ENCODE measurements around the gene NBAS.
A peak's percentile ranks its signal among the peaks of the same experiment; 100 is the strongest.
"Not testable (repeated sequence)": the region's sequence is repeated elsewhere in the genome, so short reads cannot be mapped to it uniquely, and the experiment has no call there.

NBAS gene

DNA sequence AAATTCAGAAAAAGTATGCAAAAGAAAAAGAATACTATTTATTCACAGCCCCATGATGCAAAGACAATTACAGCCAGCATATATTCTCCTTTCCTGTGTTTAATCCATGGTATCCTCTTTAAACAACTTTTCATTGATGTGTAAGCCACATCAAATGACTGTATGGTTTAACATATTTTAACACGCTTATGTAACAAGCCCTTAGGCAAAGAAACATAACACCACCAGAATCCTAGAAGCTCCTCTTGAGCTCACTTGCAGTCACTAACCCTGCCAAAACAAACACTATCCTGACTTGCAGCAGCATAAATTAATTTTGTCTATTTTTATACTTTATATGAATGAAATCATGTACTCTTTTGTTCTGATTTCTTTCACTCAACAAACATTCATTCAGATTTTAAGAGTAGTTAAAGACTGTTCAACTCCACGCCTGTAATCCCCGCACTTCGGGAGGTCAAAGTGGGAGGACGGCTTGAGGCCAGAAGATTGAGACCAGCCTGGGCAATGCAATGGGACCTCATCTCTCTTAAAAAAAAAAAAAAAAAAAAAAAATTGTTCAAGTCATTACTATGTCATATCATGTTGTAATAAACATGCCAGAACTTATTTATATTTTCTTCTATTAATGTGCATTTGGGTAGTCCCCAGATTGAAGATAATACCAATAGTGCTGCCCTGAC lies 226.3 kb downstream of the NBAS start:
- no peaks in the 10 kb centered on the region for H3K4me1 ChIP-seq (ENCODE audit: control insufficient read depth, low read depth, low read length)
- H2BK15ac ChIP-seq (replicated peaks; ENCODE audit: low read depth) = no peak overlapping the region
- no CpG with 5 or more reads among the region's 5 CpGs for WGBS (ENCODE audit: extremely low coverage, insufficient coverage, low lambda C conversion rate)
- no peaks in the 10 kb centered on the region for H3K27me3 ChIP-seq (ENCODE audit: insufficient read depth, low read length, poor library complexity)
- H4K8ac ChIP-seq (ENCODE audit: low read depth, low read length) = no peak overlapping the region
- no peak overlapping the region for H3K56ac ChIP-seq (ENCODE audit: low read length)
- no peaks in the 10 kb centered on the region for H3K79me2 ChIP-seq (ENCODE audit: control insufficient read depth, insufficient read depth, low read length)
- H3K79me1 ChIP-seq (ENCODE audit: low read length) = no peaks in the 10 kb centered on the region
- H3K4ac ChIP-seq (ENCODE audit: low read depth, low read length) = no peak overlapping the region
- no peak overlapping the region for H3K4me2 ChIP-seq (ENCODE audit: low read length)
- H3K4me3 ChIP-seq (ENCODE audit: low read length) = no peak overlapping the region
- H3K23ac ChIP-seq (ENCODE audit: low read length) = no peak overlapping the region
- H2BK5ac ChIP-seq (ENCODE audit: low read length) = no peak overlapping the region
- H4K5ac ChIP-seq (ENCODE audit: low read length) = no peak overlapping the region
- H2AK5ac ChIP-seq (ENCODE audit: low read length) = no peak overlapping the region
- no peak overlapping the region for H2BK120ac ChIP-seq (ENCODE audit: low read depth, low read length)
- no peak for DNase-seq
- H3K27ac ChIP-seq (ENCODE audit: low read depth, low read length) = no peak overlapping the region
- H3K9ac ChIP-seq (ENCODE audit: low read length) = no peak overlapping the region
- no peak overlapping the region for H3K18ac ChIP-seq (ENCODE audit: low read length)
- no peaks in the 10 kb centered on the region for H3K36me3 ChIP-seq (ENCODE audit: control insufficient read depth, insufficient read depth, low read length)

DNA sequence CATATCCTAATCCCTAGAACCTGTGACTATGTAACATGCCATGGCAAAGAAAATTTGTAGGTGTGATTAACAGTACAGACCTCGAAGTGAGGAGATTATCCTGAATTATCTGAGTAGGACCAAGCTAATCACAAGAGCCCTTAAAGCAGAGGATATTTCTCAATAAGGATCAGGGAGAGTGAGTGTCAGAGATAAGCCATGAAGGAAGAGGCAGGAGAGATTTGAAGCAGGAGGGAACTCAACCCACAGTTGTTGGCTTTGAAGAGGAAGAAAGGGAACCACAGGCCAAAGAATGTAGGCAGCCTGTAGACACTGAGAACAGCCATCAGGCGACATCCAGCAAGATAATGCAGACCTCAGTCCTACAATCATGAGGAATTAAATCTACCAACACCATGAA lies 229.3 kb downstream of the NBAS start:
- Histone ChIP-seq H2BK15ac (replicated peaks; ENCODE audit: low read depth) (no peak overlapping the region), H3K27ac (ENCODE audit: low read depth, low read length) (no peak overlapping the region), H3K18ac (ENCODE audit: low read length) (no peak overlapping the region), H2BK5ac (ENCODE audit: low read length) (no peak overlapping the region), H2AK5ac (ENCODE audit: low read length) (no peak overlapping the region), H3K36me3 (ENCODE audit: control insufficient read depth, insufficient read depth, low read length) (no peaks in the 10 kb centered on the region), H3K4ac (ENCODE audit: low read depth, low read length) (no peak overlapping the region), H3K9ac (ENCODE audit: low read length) (no peak overlapping the region), H3K4me1 (ENCODE audit: control insufficient read depth, low read depth, low read length) (no peaks in the 10 kb centered on the region), H3K79me2 (ENCODE audit: control insufficient read depth, insufficient read depth, low read length) (no peaks in the 10 kb centered on the region), H3K79me1 (ENCODE audit: low read length) (no peaks in the 10 kb centered on the region), H3K4me3 (ENCODE audit: low read length) (no peak overlapping the region), H3K4me2 (ENCODE audit: low read length) (no peak overlapping the region), H4K5ac (ENCODE audit: low read length) (no peak overlapping the region), H3K56ac (ENCODE audit: low read length) (no peak overlapping the region), H3K23ac (ENCODE audit: low read length) (no peak overlapping the region), H3K27me3 (ENCODE audit: insufficient read depth, low read length, poor library complexity) (no peaks in the 10 kb centered on the region), H4K8ac (ENCODE audit: low read depth, low read length) (no peak overlapping the region), H2BK120ac (ENCODE audit: low read depth, low read length) (no peak overlapping the region)
- peak; percentile 69 for DNase-seq
- no CpG with 5 or more reads among the region's 2 CpGs for WGBS (ENCODE audit: extremely low coverage, insufficient coverage, low lambda C conversion rate)

DNA sequence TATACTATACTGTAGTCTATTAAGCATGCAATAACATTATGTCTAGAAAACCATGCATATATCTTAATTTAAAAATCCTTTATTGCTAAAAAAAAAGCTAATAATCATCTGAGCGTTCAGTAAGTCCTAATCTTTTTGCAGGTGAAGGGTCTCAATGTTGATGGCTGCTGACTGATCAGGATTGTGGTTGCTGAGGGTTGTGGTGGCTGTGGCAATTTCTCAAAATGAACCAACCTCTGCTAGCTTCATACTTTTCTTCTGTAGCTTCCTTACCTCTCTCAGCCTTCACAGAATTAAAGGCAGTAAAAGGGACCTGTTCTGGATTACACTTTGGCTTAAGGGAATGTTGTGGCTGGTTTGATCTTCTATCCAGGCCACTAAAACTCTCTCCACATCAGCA lies 235.8 kb downstream of the NBAS start:
- Histone ChIP-seq H3K27me3 (ENCODE audit: insufficient read depth, low read length, poor library complexity) (no peaks in the 10 kb centered on the region), H3K27ac (ENCODE audit: low read depth, low read length) (no peak overlapping the region), H4K5ac (ENCODE audit: low read length) (no peak overlapping the region), H3K79me1 (ENCODE audit: low read length) (no peaks in the 10 kb centered on the region), H3K4me2 (ENCODE audit: low read length) (no peak overlapping the region), H4K8ac (ENCODE audit: low read depth, low read length) (no peak overlapping the region), H2BK120ac (ENCODE audit: low read depth, low read length) (no peak overlapping the region), H2AK5ac (ENCODE audit: low read length) (no peak overlapping the region), H3K79me2 (ENCODE audit: control insufficient read depth, insufficient read depth, low read length) (no peaks in the 10 kb centered on the region), H2BK5ac (ENCODE audit: low read length) (no peak overlapping the region), H2BK15ac (replicated peaks; ENCODE audit: low read depth) (no peak overlapping the region), H3K36me3 (ENCODE audit: control insufficient read depth, insufficient read depth, low read length) (no peaks in the 10 kb centered on the region), H3K56ac (ENCODE audit: low read length) (no peak overlapping the region), H3K9ac (ENCODE audit: low read length) (no peak overlapping the region), H3K23ac (ENCODE audit: low read length) (no peak overlapping the region), H3K4ac (ENCODE audit: low read depth, low read length) (no peak overlapping the region), H3K4me1 (ENCODE audit: control insufficient read depth, low read depth, low read length) (no peaks in the 10 kb centered on the region), H3K4me3 (ENCODE audit: low read length) (no peak overlapping the region), H3K18ac (ENCODE audit: low read length) (no peak overlapping the region)
- WGBS (ENCODE audit: extremely low coverage, insufficient coverage, low lambda C conversion rate) = no CpG with 5 or more reads among the region's 1 CpG
- DNase-seq = no peak

DNA sequence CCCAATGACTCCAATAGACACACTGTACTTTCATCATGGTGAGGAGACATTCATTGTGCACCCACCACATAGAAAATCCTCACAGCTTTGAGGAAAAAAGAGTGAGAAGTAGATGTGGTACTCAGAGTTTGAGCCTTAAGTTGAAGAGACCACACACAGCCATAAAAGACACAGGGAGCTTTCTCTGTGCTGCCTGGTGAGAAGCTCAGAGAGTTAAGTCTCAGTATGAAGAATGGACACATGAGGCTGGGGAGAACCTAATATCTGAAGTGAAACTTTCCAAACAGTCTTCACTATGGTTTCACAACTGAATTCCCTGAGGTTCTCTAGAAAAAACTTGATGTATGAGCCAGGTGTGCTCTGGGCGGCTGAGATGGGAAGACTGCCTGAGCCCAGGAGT lies 237.9 kb downstream of the NBAS start:
- no peaks in the 10 kb centered on the region for H3K27me3 ChIP-seq (ENCODE audit: insufficient read depth, low read length, poor library complexity)
- H3K23ac ChIP-seq (ENCODE audit: low read length) = no peak overlapping the region
- no CpG with 5 or more reads among the region's 1 CpG for WGBS (ENCODE audit: extremely low coverage, insufficient coverage, low lambda C conversion rate)
- no peak overlapping the region for H3K4ac ChIP-seq (ENCODE audit: low read depth, low read length)
- H3K79me2 ChIP-seq (ENCODE audit: control insufficient read depth, insufficient read depth, low read length) = no peaks in the 10 kb centered on the region
- no peak for DNase-seq
- H3K4me1 ChIP-seq (ENCODE audit: control insufficient read depth, low read depth, low read length) = no peaks in the 10 kb centered on the region
- no peak overlapping the region for H4K5ac ChIP-seq (ENCODE audit: low read length)
- H3K36me3 ChIP-seq (ENCODE audit: control insufficient read depth, insufficient read depth, low read length) = no peaks in the 10 kb centered on the region
- H3K56ac ChIP-seq (ENCODE audit: low read length) = no peak overlapping the region
- H2BK15ac ChIP-seq (replicated peaks; ENCODE audit: low read depth) = no peak overlapping the region
- H3K4me2 ChIP-seq (ENCODE audit: low read length) = no peak overlapping the region
- no peak overlapping the region for H2AK5ac ChIP-seq (ENCODE audit: low read length)
- no peak overlapping the region for H3K27ac ChIP-seq (ENCODE audit: low read depth, low read length)
- no peak overlapping the region for H3K18ac ChIP-seq (ENCODE audit: low read length)
- H2BK120ac ChIP-seq (ENCODE audit: low read depth, low read length) = no peak overlapping the region
- no peak overlapping the region for H2BK5ac ChIP-seq (ENCODE audit: low read length)
- H3K9ac ChIP-seq (ENCODE audit: low read length) = no peak overlapping the region
- H3K4me3 ChIP-seq (ENCODE audit: low read length) = no peak overlapping the region
- H3K79me1 ChIP-seq (ENCODE audit: low read length) = no peaks in the 10 kb centered on the region
- H4K8ac ChIP-seq (ENCODE audit: low read depth, low read length) = no peak overlapping the region

DNA sequence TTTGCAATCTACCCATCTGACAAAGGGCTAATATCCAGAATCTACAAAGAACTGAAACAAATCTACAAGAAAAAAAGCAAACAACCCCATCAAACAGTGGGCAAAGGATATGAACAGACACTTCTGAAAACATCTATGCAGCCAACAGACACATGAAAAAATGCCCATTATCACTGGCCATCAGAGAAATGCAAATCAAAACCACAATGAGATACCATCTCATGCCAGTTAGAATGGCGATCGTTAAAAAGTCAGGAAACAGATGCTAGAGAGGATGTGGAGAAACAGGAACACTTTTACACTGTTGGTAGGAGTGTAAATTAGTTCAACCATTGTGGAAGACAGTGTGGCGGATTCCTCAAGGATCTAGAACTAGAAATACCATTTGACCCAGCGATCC lies 239.7 kb downstream of the NBAS start:
- H2BK15ac ChIP-seq (replicated peaks; ENCODE audit: low read depth); H3K79me1 ChIP-seq (ENCODE audit: low read length); H3K27ac ChIP-seq (ENCODE audit: low read depth, low read length); H4K5ac ChIP-seq (ENCODE audit: low read length); H3K79me2 ChIP-seq (ENCODE audit: control insufficient read depth, insufficient read depth, low read length); H3K4me2 ChIP-seq (ENCODE audit: low read length); H3K36me3 ChIP-seq (ENCODE audit: control insufficient read depth, insufficient read depth, low read length); H2BK120ac ChIP-seq (ENCODE audit: low read depth, low read length); H2AK5ac ChIP-seq (ENCODE audit: low read length); H3K9ac ChIP-seq (ENCODE audit: low read length); H4K8ac ChIP-seq (ENCODE audit: low read depth, low read length); H3K4me3 ChIP-seq (ENCODE audit: low read length); H3K23ac ChIP-seq (ENCODE audit: low read length); DNase-seq; H2BK5ac ChIP-seq (ENCODE audit: low read length); H3K4ac ChIP-seq (ENCODE audit: low read depth, low read length); H3K56ac ChIP-seq (ENCODE audit: low read length); H3K4me1 ChIP-seq (ENCODE audit: control insufficient read depth, low read depth, low read length); H3K27me3 ChIP-seq (ENCODE audit: insufficient read depth, low read length, poor library complexity); H3K18ac ChIP-seq (ENCODE audit: low read length): not testable (repeated sequence)
- WGBS (ENCODE audit: extremely low coverage, insufficient coverage, low lambda C conversion rate) = no CpG with 5 or more reads among the region's 4 CpGs

DNA sequence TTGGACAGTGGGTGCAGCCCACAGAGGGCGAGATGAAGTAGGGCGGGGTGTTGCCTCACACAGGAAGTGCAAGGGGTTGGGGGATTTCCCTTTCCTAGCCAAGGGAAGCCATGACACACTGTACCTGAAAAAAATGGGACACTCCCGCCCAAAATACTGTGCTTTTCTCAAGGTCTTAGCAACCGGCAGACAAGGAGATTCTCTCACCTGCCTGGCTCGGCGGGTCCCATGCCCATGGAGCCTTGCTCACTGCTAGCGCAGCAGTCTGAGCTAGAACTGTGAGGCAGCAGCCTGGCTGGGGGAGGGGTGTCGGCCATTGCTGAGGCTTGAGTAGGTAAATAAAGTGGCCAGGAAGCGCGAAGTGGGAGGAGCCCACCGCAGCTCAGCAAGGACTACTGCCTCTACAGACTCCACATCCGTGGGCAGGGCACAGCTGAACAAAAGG lies 244.7 kb downstream of the NBAS start:
- H3K4me1 ChIP-seq (ENCODE audit: control insufficient read depth, low read depth, low read length) = no peaks in the 10 kb centered on the region
- H3K18ac ChIP-seq (ENCODE audit: low read length) = no peak overlapping the region
- no peaks in the 10 kb centered on the region for H3K36me3 ChIP-seq (ENCODE audit: control insufficient read depth, insufficient read depth, low read length)
- no peak overlapping the region for H3K9ac ChIP-seq (ENCODE audit: low read length)
- H3K23ac ChIP-seq (ENCODE audit: low read length) = no peak overlapping the region
- no peak overlapping the region for H2BK120ac ChIP-seq (ENCODE audit: low read depth, low read length)
- no peak overlapping the region for H2BK15ac ChIP-seq (replicated peaks; ENCODE audit: low read depth)
- no peak overlapping the region for H2BK5ac ChIP-seq (ENCODE audit: low read length)
- H3K56ac ChIP-seq (ENCODE audit: low read length) = no peak overlapping the region
- H3K79me2 ChIP-seq (ENCODE audit: control insufficient read depth, insufficient read depth, low read length) = no peaks in the 10 kb centered on the region
- H3K27me3 ChIP-seq (ENCODE audit: insufficient read depth, low read length, poor library complexity) = no peaks in the 10 kb centered on the region
- H3K4ac ChIP-seq (ENCODE audit: low read depth, low read length) = no peak overlapping the region
- WGBS (ENCODE audit: extremely low coverage, insufficient coverage, low lambda C conversion rate) = no CpG with 5 or more reads among the region's 12 CpGs
- H4K5ac ChIP-seq (ENCODE audit: low read length) = no peak overlapping the region
- H3K4me3 ChIP-seq (ENCODE audit: low read length) = no peak overlapping the region
- H3K27ac ChIP-seq (ENCODE audit: low read depth, low read length) = no peak overlapping the region
- peak; percentile 29 for DNase-seq
- H3K4me2 ChIP-seq (ENCODE audit: low read length) = no peak overlapping the region
- no peaks in the 10 kb centered on the region for H3K79me1 ChIP-seq (ENCODE audit: low read length)
- H2AK5ac ChIP-seq (ENCODE audit: low read length) = no peak overlapping the region
- H4K8ac ChIP-seq (ENCODE audit: low read depth, low read length) = no peak overlapping the region

Measured in mesendoderm (in vitro differentiated cells).